Panc1 (cell line): ENCODE data around the gene ADAMTS14.

Experiments
- POLR2AphosphoS5 ChIP-seq: IDR thresholded peaks from 2 replicates; pipeline ENCODE4 v1.6.1; 2012; ENCODE audit warnings: mild to moderate bottlenecking, low read depth, low read length, moderate library complexity
- TF ChIP-seq, protein P1 (sequence below): fragments of 450-650 bp; IDR thresholded peaks from 2 replicates; pipeline ENCODE4 v1.5.1; 2017; ENCODE audit warnings: mild to moderate bottlenecking
- TF ChIP-seq, protein P2 (sequence below), 2 experiments: IDR thresholded peaks; 2 replicates each; pipeline ENCODE4 v1.6.1; 2011 to 2012; ENCODE audit warnings: low read depth in 2 of 2, control low read depth in 1 of 2, low read length in 1 of 2, mild to moderate bottlenecking in 1 of 2, moderate library complexity in 1 of 2; ENCODE audit not compliant: insufficient read depth in 1 of 2

DNA sequence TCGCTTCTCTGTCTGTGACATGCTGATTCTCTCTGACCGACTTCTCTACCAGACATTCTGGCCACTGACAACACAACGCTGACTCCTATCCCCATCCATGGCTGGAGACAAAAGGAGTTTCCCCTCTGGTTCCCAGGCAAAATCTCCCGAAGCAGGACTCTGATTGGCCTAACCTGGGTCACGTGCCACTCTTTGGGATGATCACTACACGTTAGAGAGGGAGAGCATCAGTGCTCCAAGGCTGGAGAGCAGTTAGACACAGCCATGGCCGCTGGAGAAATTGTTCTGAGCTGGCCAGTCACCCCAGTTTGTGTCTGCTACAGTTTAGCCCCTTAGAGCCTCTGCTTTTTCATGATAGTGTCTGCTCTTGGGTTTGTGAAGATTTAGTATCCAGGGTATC, 38.9 kb downstream of the ADAMTS14 start:
- TF ChIP-seq, protein P1, sequence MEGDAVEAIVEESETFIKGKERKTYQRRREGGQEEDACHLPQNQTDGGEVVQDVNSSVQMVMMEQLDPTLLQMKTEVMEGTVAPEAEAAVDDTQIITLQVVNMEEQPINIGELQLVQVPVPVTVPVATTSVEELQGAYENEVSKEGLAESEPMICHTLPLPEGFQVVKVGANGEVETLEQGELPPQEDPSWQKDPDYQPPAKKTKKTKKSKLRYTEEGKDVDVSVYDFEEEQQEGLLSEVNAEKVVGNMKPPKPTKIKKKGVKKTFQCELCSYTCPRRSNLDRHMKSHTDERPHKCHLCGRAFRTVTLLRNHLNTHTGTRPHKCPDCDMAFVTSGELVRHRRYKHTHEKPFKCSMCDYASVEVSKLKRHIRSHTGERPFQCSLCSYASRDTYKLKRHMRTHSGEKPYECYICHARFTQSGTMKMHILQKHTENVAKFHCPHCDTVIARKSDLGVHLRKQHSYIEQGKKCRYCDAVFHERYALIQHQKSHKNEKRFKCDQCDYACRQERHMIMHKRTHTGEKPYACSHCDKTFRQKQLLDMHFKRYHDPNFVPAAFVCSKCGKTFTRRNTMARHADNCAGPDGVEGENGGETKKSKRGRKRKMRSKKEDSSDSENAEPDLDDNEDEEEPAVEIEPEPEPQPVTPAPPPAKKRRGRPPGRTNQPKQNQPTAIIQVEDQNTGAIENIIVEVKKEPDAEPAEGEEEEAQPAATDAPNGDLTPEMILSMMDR = no peak
- TF ChIP-seq, protein P2, sequence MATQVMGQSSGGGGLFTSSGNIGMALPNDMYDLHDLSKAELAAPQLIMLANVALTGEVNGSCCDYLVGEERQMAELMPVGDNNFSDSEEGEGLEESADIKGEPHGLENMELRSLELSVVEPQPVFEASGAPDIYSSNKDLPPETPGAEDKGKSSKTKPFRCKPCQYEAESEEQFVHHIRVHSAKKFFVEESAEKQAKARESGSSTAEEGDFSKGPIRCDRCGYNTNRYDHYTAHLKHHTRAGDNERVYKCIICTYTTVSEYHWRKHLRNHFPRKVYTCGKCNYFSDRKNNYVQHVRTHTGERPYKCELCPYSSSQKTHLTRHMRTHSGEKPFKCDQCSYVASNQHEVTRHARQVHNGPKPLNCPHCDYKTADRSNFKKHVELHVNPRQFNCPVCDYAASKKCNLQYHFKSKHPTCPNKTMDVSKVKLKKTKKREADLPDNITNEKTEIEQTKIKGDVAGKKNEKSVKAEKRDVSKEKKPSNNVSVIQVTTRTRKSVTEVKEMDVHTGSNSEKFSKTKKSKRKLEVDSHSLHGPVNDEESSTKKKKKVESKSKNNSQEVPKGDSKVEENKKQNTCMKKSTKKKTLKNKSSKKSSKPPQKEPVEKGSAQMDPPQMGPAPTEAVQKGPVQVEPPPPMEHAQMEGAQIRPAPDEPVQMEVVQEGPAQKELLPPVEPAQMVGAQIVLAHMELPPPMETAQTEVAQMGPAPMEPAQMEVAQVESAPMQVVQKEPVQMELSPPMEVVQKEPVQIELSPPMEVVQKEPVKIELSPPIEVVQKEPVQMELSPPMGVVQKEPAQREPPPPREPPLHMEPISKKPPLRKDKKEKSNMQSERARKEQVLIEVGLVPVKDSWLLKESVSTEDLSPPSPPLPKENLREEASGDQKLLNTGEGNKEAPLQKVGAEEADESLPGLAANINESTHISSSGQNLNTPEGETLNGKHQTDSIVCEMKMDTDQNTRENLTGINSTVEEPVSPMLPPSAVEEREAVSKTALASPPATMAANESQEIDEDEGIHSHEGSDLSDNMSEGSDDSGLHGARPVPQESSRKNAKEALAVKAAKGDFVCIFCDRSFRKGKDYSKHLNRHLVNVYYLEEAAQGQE (IDR thresholded peaks at IDR 0.05; ENCODE audit: insufficient read depth in 1 of 2, low read depth in 2 of 2, low read length in 1 of 2) = no peak
- no peak for TF ChIP-seq POLR2AphosphoS5
